PC-3 (cell line): ENCODE data around the gene SLC15A3. TPM values are rescaled to one million over a fixed set of nuclear protein-coding genes. Genes with fewer than 3 reads are reported as not detected.

ENCODE experiments used
- ATAC-seq: fragments of 200-7000 bp; cut with Tn5 transposase; 2 replicates; pipeline ENCODE4 v1.9.1; 2020; ENCODE audit warnings: mild to moderate bottlenecking, moderate library complexity
- BruUV-seq: library from RNA; stranded (reverse); fragments of 400-500 nt; replicated peaks from 2 replicates; lab custom pipeline; 2021; lab: Mats Ljungman, UMichigan
- CTCF ChIA-PET: fragments of 300-600 bp; sonication (Branson Sonifier 250); formaldehyde crosslinking; loops from one replicate; lab custom pipeline; 2022; ENCODE audit warnings: antibody characterized with exemption; lab: Charles Lee
- POLR2A ChIA-PET: fragments of 300-600 bp; sonication (Branson Sonifier 250); formaldehyde crosslinking; loops from one replicate; lab custom pipeline; 2022; ENCODE audit warnings: antibody characterized with exemption; ENCODE audit not compliant: unreplicated experiment; lab: Charles Lee
- DNase-seq: peaks from one replicate; pipeline ENCODE4 v3.0.0-alpha.2; 2015
- H2AFZ ChIP-seq: fragments of 300-600 bp; sonication (generic); 2 replicates; pipeline ENCODE4 v1.6.0; 2016; ENCODE audit warnings: antibody characterized with exemption, low read length
- H3F3A ChIP-seq: fragments of 300-600 bp; sonication (generic); one replicate; pipeline ENCODE4 v1.6.0; 2017; ENCODE audit warnings: antibody characterized with exemption, low read length, control low read depth, mild to moderate bottlenecking; ENCODE audit not compliant: unreplicated experiment
- H3K27ac ChIP-seq: fragments of 300-600 bp; sonication (generic); 2 replicates; pipeline ENCODE4 v1.5.1; 2016; ENCODE audit warnings: mild to moderate bottlenecking, low read length
- H3K27me3 ChIP-seq: fragments of 300-600 bp; sonication (generic); 2 replicates; pipeline ENCODE4 v1.6.1; 2016; ENCODE audit warnings: low read length, mixed read lengths
- H3K36me3 ChIP-seq: fragments of 300-600 bp; sonication (generic); 2 replicates; pipeline ENCODE4 v1.6.1; 2016; ENCODE audit warnings: low read depth, mixed run types, low read length, mixed read lengths
- H3K4me1 ChIP-seq: fragments of 300-600 bp; sonication (generic); 2 replicates; pipeline ENCODE4 v1.5.1; 2016; ENCODE audit warnings: low read length; ENCODE audit not compliant: insufficient read depth
- H3K4me2 ChIP-seq: fragments of 300-600 bp; sonication (generic); 2 replicates; pipeline ENCODE4 v1.6.0; 2016; ENCODE audit warnings: low read length
- H3K4me3 ChIP-seq: fragments of 300-600 bp; sonication (generic); 2 replicates; pipeline ENCODE4 v1.5.1; 2016; ENCODE audit warnings: mild to moderate bottlenecking, low read length, mixed read lengths
- H3K79me2 ChIP-seq: fragments of 300-600 bp; sonication (generic); 2 replicates; pipeline ENCODE4 v1.6.1; 2017; ENCODE audit warnings: low read length, mixed read lengths
- H3K9ac ChIP-seq: fragments of 300-600 bp; sonication (generic); 2 replicates; pipeline ENCODE4 v1.6.0; 2016; ENCODE audit warnings: mild to moderate bottlenecking, low read length
- H3K9me2 ChIP-seq: fragments of 300-600 bp; sonication (generic); replicated peaks from 2 replicates; pipeline ENCODE4 v1.6.1; 2016; ENCODE audit warnings: mixed run types, low read length, mixed read lengths
- H3K9me3 ChIP-seq: fragments of 300-600 bp; sonication (generic); 2 replicates; pipeline ENCODE4 v1.6.1; 2016; ENCODE audit warnings: low read length, mixed read lengths
- H4K20me1 ChIP-seq: fragments of 300-600 bp; sonication (generic); 2 replicates; pipeline ENCODE4 v1.6.1; 2016; ENCODE audit warnings: low read length, mixed read lengths
- EZH2 ChIP-seq: fragments of 300-600 bp; sonication (generic); IDR thresholded peaks from one replicate; pipeline ENCODE4 v1.6.1; 2017; ENCODE audit warnings: antibody characterized with exemption, mild to moderate bottlenecking, low read length; ENCODE audit not compliant: unreplicated experiment
- EZH2phosphoT487 ChIP-seq: fragments of 300-600 bp; sonication (generic); IDR thresholded peaks from 2 replicates; pipeline ENCODE4 v1.6.1; 2018; ENCODE audit warnings: mild to moderate bottlenecking, antibody characterized with exemption, low read length, borderline replicate concordance
- intact Hi-C: fragments of 100-400 bp; cut with micrococcal nuclease; formaldehyde crosslinking; loops from 2 replicates; pipeline ENCODE4 v1.9.0; 2023
- total RNA-seq: library from RNA; depleted of rRNA; stranded (reverse); fragments of >200 nt; gene quantifications from 2 replicates; pipeline ENCODE4 v1.2.3, GENCODE V29; 2014
- TF ChIP-seq, protein P1 (sequence below): fragments of 300-600 bp; sonication (generic); conservative IDR thresholded peaks from 2 replicates; pipeline ENCODE4 v1.5.1; 2017; ENCODE audit warnings: antibody characterized with exemption, low read depth, mild to moderate bottlenecking, low read length

SLC15A3 gene
- total RNA-seq, 1 experiment from 2014 or later: not detected

GRCh38 chr11:60927061-60927592 lies 24.8 kb downstream of the SLC15A3 start:
- ChIA-PET POLR2A (interaction anchor here (0.6 kb wide), 1 partner anchor 260 kb away, joined by 3 read pairs; no protein-coding TSS in a partner anchor), CTCF (no interaction called here)
- H3K27me3 ChIP-seq: no peaks in the 10 kb centered on the region
- no peak overlapping the region for H3K4me3 ChIP-seq
- H4K20me1 ChIP-seq: peaks cover 6% of the 10 kb centered on the region; the same call in 1 of the 2 replicates
- no peak overlapping the region for H3K9ac ChIP-seq
- no peak overlapping the region for H3K27ac ChIP-seq
- ATAC-seq: no peak
- H3K4me2 ChIP-seq: no peak overlapping the region
- no peaks in the 10 kb centered on the region for H3K9me2 ChIP-seq
- intact Hi-C loops: no loop called here
- no peak for DNase-seq
- no peak overlapping the region for H2AFZ ChIP-seq
- peaks cover 8% of the 10 kb centered on the region; the same call in 1 of the 2 replicates for H3K36me3 ChIP-seq
- H3F3A ChIP-seq: no peaks in the 10 kb centered on the region
- BruUV-seq: no TSS peak
- H3K79me2 ChIP-seq: peaks cover 11% of the 10 kb centered on the region
- H3K9me3 ChIP-seq: no peaks in the 10 kb centered on the region
- TF ChIP-seq EZH2phosphoT487 (no peak), EZH2 (no peak)
- TF ChIP-seq, protein P1, sequence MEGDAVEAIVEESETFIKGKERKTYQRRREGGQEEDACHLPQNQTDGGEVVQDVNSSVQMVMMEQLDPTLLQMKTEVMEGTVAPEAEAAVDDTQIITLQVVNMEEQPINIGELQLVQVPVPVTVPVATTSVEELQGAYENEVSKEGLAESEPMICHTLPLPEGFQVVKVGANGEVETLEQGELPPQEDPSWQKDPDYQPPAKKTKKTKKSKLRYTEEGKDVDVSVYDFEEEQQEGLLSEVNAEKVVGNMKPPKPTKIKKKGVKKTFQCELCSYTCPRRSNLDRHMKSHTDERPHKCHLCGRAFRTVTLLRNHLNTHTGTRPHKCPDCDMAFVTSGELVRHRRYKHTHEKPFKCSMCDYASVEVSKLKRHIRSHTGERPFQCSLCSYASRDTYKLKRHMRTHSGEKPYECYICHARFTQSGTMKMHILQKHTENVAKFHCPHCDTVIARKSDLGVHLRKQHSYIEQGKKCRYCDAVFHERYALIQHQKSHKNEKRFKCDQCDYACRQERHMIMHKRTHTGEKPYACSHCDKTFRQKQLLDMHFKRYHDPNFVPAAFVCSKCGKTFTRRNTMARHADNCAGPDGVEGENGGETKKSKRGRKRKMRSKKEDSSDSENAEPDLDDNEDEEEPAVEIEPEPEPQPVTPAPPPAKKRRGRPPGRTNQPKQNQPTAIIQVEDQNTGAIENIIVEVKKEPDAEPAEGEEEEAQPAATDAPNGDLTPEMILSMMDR: no peak
- H3K4me1 ChIP-seq: peaks cover 26% of the 10 kb centered on the region

DNA sequence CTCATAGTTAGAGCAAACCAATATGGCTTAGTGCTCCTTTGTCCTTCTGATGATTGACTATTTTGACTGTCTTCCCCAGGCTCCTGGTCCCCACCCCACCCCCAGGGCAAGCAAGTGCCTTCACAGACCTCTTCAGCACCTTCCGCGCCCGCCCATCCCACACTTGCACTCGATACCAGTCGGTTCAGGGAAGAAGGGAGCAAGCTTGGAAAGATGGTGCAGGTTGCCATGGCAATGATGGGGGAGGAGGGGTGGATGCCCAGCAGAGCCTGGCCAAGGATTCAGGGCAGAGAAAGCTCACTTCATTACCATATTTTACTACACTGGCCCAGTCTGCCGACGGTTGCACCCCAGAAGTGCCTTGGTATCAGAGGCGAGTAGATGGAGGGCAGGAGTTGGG lies 25.5 kb downstream of the SLC15A3 start:
- no peak overlapping the region for H3K4me2 ChIP-seq
- H3K9me3 ChIP-seq: no peaks in the 10 kb centered on the region
- POLR2A ChIA-PET: no interaction called here
- H3K4me1 ChIP-seq: peaks cover 26% of the 10 kb centered on the region
- H3K27ac ChIP-seq: no peak overlapping the region
- no peak overlapping the region for H3K9ac ChIP-seq
- TF ChIP-seq, protein P1: no peak
- TF ChIP-seq EZH2 (no peak), EZH2phosphoT487 (no peak)
- no peaks in the 10 kb centered on the region for H3K27me3 ChIP-seq
- no peaks in the 10 kb centered on the region for H3K9me2 ChIP-seq
- intact Hi-C loops: no loop called here
- H3K4me3 ChIP-seq: no peak overlapping the region
- CTCF ChIA-PET: no interaction called here
- peaks cover 5% of the 10 kb centered on the region; the same call in 1 of the 2 replicates for H3K36me3 ChIP-seq
- H4K20me1 ChIP-seq: peaks cover 6% of the 10 kb centered on the region; the same call in 1 of the 2 replicates
- no peak for ATAC-seq
- no peak for DNase-seq
- H3K79me2 ChIP-seq: peaks cover 11% of the 10 kb centered on the region
- BruUV-seq: no TSS peak
- H3F3A ChIP-seq: no peaks in the 10 kb centered on the region
- no peak overlapping the region for H2AFZ ChIP-seq

- Histone ChIP-seq H3K9ac (no peak overlapping the region), H3K4me2 (peak overlapping the region; percentile 90)
- intact Hi-C loops: no loop called here
Observed at GRCh38 chr11:60925868-60926267, 26.1 kb downstream of the SLC15A3 start.

More at GRCh38 chr11:60925868-60926267, 26.1 kb downstream of the SLC15A3 start:
- peak overlapping the region; percentile 85 for H3K4me3 ChIP-seq
- no peaks in the 10 kb centered on the region for H3F3A ChIP-seq
- peak overlapping the region; percentile 56 for H3K27ac ChIP-seq
- no peaks in the 10 kb centered on the region for H3K9me2 ChIP-seq
- no peak overlapping the region for H2AFZ ChIP-seq
- ATAC-seq (peak; percentile 48), DNase-seq (peak; percentile 91)
- H4K20me1 ChIP-seq: peaks cover 6% of the 10 kb centered on the region; the same call in 1 of the 2 replicates
- ChIA-PET POLR2A (no interaction called here), CTCF (no interaction called here)
- H3K4me1 ChIP-seq: peaks cover 26% of the 10 kb centered on the region
- TF ChIP-seq, protein P1: peak; percentile 45; the same call in 1 of the 2 replicates
- TF ChIP-seq EZH2phosphoT487: no peak
- TSS peak; percentile 17 for BruUV-seq
- peaks cover 6% of the 10 kb centered on the region; the same call in 1 of the 2 replicates for H3K36me3 ChIP-seq
- peaks cover 11% of the 10 kb centered on the region for H3K79me2 ChIP-seq
- no peaks in the 10 kb centered on the region for H3K27me3 ChIP-seq
- H3K9me3 ChIP-seq: no peaks in the 10 kb centered on the region
